Liver (tissue), 9 donors: Measurements from ENCODE around the gene GNPTG. TPM values are rescaled to one million over a fixed set of nuclear protein-coding genes. Genes with fewer than 3 reads are reported as not detected.

Experiments used
- DNase-seq: peaks from one replicate; pipeline ENCODE4 v3.0.0-alpha.2; 2017; ENCODE audit warnings: low spot score
- H3K27ac ChIP-seq, 2 donors: one replicate each; pipeline ENCODE4 v1.7.0; 2013; ENCODE audit warnings: inconsistent platforms in 2 of 2, low read length in 2 of 2, control low read depth in 1 of 2, low read depth in 1 of 2, mild to moderate bottlenecking in 1 of 2
- H3K27me3 ChIP-seq, 4 donors: one replicate each; pipeline versions ENCODE4 v1.6.1 to v1.7.0; 2013; ENCODE audit warnings: low read length in 3 of 4, inconsistent platforms in 1 of 4, mild to moderate bottlenecking in 1 of 4, moderate library complexity in 1 of 4; ENCODE audit not compliant: control insufficient read depth in 4 of 4, insufficient read depth in 4 of 4
- H3K36me3 ChIP-seq, 4 donors: one replicate each; pipeline versions ENCODE4 v1.6.1 to v1.7.0; 2013; ENCODE audit warnings: low read length in 3 of 4, mild to moderate bottlenecking in 3 of 4, low read depth in 1 of 4, moderate library complexity in 1 of 4; ENCODE audit not compliant: control insufficient read depth in 4 of 4, insufficient read depth in 3 of 4
- H3K4me1 ChIP-seq, 4 donors: one replicate each; pipeline versions ENCODE4 v1.6.1 to v1.7.0; 2013; ENCODE audit warnings: low read length in 3 of 4, mild to moderate bottlenecking in 3 of 4, moderate library complexity in 1 of 4; ENCODE audit not compliant: control insufficient read depth in 4 of 4, insufficient read depth in 4 of 4
- H3K4me3 ChIP-seq, 3 donors: one replicate each; pipeline versions ENCODE4 v1.6.1 to v1.7.0; 2013; ENCODE audit warnings: low read length in 3 of 3, control low read depth in 1 of 3, low read depth in 1 of 3, mild to moderate bottlenecking in 1 of 3
- H3K9ac ChIP-seq, 2 donors: one replicate each; pipeline ENCODE4 v1.7.0; 2013; ENCODE audit warnings: low read length in 2 of 2, mild to moderate bottlenecking in 2 of 2, moderate library complexity in 2 of 2, control low read depth in 1 of 2, low read depth in 1 of 2
- H3K9me3 ChIP-seq, 4 donors: one replicate each; pipeline versions ENCODE4 v1.6.1 to v1.7.0; 2013; ENCODE audit warnings: low read length in 3 of 4; ENCODE audit not compliant: control insufficient read depth in 4 of 4
- EGR1 ChIP-seq, 2 donors: IDR thresholded peaks; 2 replicates each; pipeline ENCODE4 v1.6.1; 2016 to 2018; ENCODE audit warnings: antibody characterized with exemption in 2 of 2, low read depth in 2 of 2
- FOXA1 ChIP-seq: IDR thresholded peaks from 2 replicates; pipeline ENCODE4 v1.6.1; 2016; ENCODE audit warnings: antibody characterized with exemption
- FOXA2 ChIP-seq: IDR thresholded peaks from 2 replicates; pipeline ENCODE4 v1.6.1; 2016; ENCODE audit warnings: antibody characterized with exemption
- GABPA ChIP-seq, 2 donors: IDR thresholded peaks in 1 of 2; conservative IDR thresholded peaks in 1 of 2; 2 replicates each; pipeline ENCODE4 v1.6.1; 2016; ENCODE audit warnings: antibody characterized with exemption in 2 of 2, mild to moderate bottlenecking in 1 of 2, moderate library complexity in 1 of 2
- HNF4A ChIP-seq, 2 donors: conservative IDR thresholded peaks; 2 replicates each; pipeline ENCODE4 v1.6.1; 2016; ENCODE audit warnings: antibody characterized with exemption in 2 of 2, mild to moderate bottlenecking in 2 of 2
- JUND ChIP-seq, 2 donors: IDR thresholded peaks; 2 replicates each; pipeline ENCODE4 v1.6.1; 2016; ENCODE audit warnings: antibody characterized with exemption in 2 of 2
- NR2F2 ChIP-seq: IDR thresholded peaks from 2 replicates; pipeline ENCODE4 v1.6.1; 2016; ENCODE audit warnings: antibody characterized with exemption
- RAD21 ChIP-seq, 2 donors: IDR thresholded peaks; 2 replicates each; pipeline ENCODE4 v1.6.1; 2016; ENCODE audit warnings: antibody characterized with exemption in 2 of 2, mild to moderate bottlenecking in 2 of 2
- RXRA ChIP-seq, 2 donors: IDR thresholded peaks; 2 replicates each; pipeline ENCODE4 v1.6.1; 2017 to 2018; ENCODE audit warnings: antibody characterized with exemption in 2 of 2, mild to moderate bottlenecking in 1 of 2
- SP1 ChIP-seq: IDR thresholded peaks from 2 replicates; pipeline ENCODE4 v1.6.1; 2018; ENCODE audit warnings: antibody characterized with exemption, mild to moderate bottlenecking
- TAF1 ChIP-seq: conservative IDR thresholded peaks from 2 replicates; pipeline ENCODE4 v1.6.1; 2016; ENCODE audit warnings: antibody characterized with exemption, mild to moderate bottlenecking
- YY1 ChIP-seq: IDR thresholded peaks from 2 replicates; pipeline ENCODE4 v1.6.1; 2016; ENCODE audit warnings: antibody characterized with exemption, mild to moderate bottlenecking
- WGBS: extraction: QIAGEN DNeasy Blood & Tissue Kit; methylation state at CpG from one replicate; pipeline ENCODE4 v1.1.7; 2013; 5-methylcytosine and 5-hydroxymethylcytosine counted together
- polyA plus RNA-seq, 2 donors: library from polyadenylated mRNA; stranded (reverse) in 1 of 2; unstranded in 1 of 2; fragments of 200-250 nt in 1 of 2; fragments of >200 nt in 1 of 2; fragmentation: Nextera tagmentation in 1 of 2; extraction: Ambion mirVana in 1 of 2; gene quantifications; one replicate each; pipeline versions ENCODE4 v1.2.1 to v1.2.3, GENCODE V29; 2013 to 2015
- total RNA-seq, 2 donors: library from RNA; depleted of rRNA; stranded (reverse); fragments of >200 nt; gene quantifications; one replicate each; pipeline ENCODE4 v1.2.3, GENCODE V29; 2014
- TF ChIP-seq, protein P1 (sequence below): IDR thresholded peaks from 2 replicates; pipeline ENCODE4 v1.6.1; 2016; ENCODE audit warnings: antibody characterized with exemption
- TF ChIP-seq, protein P2 (sequence below): IDR thresholded peaks from 2 replicates; pipeline ENCODE4 v1.6.1; 2016; ENCODE audit warnings: antibody characterized with exemption
- TF ChIP-seq, protein P3 (sequence below): IDR thresholded peaks from 2 replicates; pipeline ENCODE4 v1.6.1; 2016; ENCODE audit warnings: antibody characterized with exemption, mild to moderate bottlenecking
- TF ChIP-seq, protein P4 (sequence below): fragments of 150-350 bp; IDR thresholded peaks from 2 replicates; pipeline ENCODE4 v1.5.1; 2017; ENCODE audit warnings: improper control_type of control experiment, low read depth, low read length; ENCODE audit not compliant: missing input control
- TF ChIP-seq, protein P5 (sequence below): IDR thresholded peaks from 2 replicates; pipeline ENCODE4 v1.6.1; 2016; ENCODE audit warnings: antibody characterized with exemption
- donor health status: healthy.
- donor health status: healthy.
- donor health status: healthy.
- donor health status: healthy.
- donor health status: healthy.

Gene GNPTG
- total and polyA plus RNA-seq, 4 donors, result 24.4 to 79.6 (median 41.0) TPM

DNA sequence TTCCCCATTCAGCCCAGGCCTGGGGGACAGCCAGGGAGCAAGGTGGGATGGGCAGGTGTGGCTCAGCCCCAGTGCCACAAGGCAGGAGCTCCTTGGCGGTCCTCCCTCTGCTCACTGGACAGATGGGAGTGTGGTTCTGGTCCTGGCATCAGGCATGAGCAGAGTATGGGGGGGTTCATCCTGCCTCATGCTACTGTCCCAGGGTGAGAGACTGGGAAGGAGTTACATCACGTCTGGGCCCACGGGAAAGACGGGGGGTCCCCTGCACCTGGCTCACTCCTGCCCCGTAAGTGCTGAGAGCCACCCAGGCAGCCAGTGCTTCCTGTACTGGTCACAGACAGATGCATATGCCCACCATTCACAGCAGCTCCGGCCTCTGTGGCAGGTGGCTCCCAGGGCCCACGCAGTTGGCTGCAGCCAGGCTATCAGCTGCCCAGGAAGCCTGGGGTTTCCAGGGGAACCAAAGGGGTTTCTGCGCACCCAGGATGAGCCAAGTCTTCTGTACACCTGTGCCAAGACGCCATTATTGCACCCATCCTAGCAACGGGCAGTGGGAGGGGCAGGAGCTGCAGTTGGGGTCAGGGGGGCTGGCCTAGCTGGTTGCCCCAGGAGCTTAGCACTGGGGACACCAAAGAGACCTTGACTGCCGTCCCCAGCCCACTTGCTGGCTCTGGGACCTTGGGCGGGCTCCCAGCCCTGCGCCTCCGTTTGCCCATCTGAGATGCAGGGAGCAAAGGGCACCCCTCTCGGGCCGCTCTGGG, 16.3 kb upstream of the GNPTG start:
- peaks cover 0 to 2% (median 0%) of the 10 kb centered on the region in 4 donors for H3K9me3 ChIP-seq
- no peak for DNase-seq
- no peak overlapping the region for H3K4me3 ChIP-seq
- no peak overlapping the region for H3K27ac ChIP-seq
- WGBS, result 46% methylated on average over 16 of the region's 16 CpGs
- H3K4me1 ChIP-seq, result peaks cover 6 to 15% (median 12%) of the 10 kb centered on the region in 4 donors
- H3K27me3 ChIP-seq, result peaks cover 0 to 2% (median 0%) of the 10 kb centered on the region in 4 donors
- TF ChIP-seq HNF4A (conservative IDR thresholded peaks at IDR 0.05), result no peak
- TF ChIP-seq GABPA (IDR thresholded peaks at IDR 0.05 in 1 of 2, conservative IDR thresholded peaks at IDR 0.05 in 1 of 2), result no peak
- TF ChIP-seq, protein P1, sequence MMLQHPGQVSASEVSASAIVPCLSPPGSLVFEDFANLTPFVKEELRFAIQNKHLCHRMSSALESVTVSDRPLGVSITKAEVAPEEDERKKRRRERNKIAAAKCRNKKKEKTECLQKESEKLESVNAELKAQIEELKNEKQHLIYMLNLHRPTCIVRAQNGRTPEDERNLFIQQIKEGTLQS, result no peak
- no peaks in the 10 kb centered on the region for H3K36me3 ChIP-seq
- H3K9ac ChIP-seq, result no peak overlapping the region

DNA sequence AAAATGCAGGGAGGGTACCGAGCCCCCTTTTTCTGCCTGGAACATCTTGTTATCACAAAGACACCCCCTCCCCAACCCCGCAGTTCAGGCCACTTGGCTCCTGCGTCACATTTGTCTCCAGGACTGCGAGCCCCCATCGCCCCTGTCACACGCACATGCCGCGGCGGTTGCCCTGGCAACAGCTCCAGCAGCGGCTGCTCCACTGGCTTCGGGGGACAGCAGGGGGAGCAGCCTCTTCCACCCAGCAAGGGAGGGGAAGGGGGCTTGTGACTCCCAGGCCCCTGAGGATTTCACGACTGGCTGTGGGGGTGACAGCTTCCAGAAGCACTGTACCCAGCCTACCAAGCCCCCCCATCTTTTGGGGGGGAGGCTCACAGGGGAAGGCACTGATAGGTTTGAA, 15.7 kb upstream of the GNPTG start:
- peaks cover 0 to 2% (median 0%) of the 10 kb centered on the region in 4 donors for H3K27me3 ChIP-seq
- no peak overlapping the region for H3K9ac ChIP-seq
- no peak overlapping the region for H3K4me3 ChIP-seq
- DNase-seq, result no peak
- no peak for TF ChIP-seq RAD21 (IDR thresholded peaks at IDR 0.05)
- no peak for TF ChIP-seq YY1
- TF ChIP-seq, protein P2, sequence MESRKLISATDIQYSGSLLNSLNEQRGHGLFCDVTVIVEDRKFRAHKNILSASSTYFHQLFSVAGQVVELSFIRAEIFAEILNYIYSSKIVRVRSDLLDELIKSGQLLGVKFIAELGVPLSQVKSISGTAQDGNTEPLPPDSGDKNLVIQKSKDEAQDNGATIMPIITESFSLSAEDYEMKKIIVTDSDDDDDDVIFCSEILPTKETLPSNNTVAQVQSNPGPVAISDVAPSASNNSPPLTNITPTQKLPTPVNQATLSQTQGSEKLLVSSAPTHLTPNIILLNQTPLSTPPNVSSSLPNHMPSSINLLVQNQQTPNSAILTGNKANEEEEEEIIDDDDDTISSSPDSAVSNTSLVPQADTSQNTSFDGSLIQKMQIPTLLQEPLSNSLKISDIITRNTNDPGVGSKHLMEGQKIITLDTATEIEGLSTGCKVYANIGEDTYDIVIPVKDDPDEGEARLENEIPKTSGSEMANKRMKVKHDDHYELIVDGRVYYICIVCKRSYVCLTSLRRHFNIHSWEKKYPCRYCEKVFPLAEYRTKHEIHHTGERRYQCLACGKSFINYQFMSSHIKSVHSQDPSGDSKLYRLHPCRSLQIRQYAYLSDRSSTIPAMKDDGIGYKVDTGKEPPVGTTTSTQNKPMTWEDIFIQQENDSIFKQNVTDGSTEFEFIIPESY, result no peak
- no peak for TF ChIP-seq EGR1 (IDR thresholded peaks at IDR 0.05; ENCODE audit: low read depth in 2 of 2)
- no peak for TF ChIP-seq JUND (IDR thresholded peaks at IDR 0.05)
- TF ChIP-seq HNF4A (conservative IDR thresholded peaks at IDR 0.05), result no peak
- TF ChIP-seq, protein P3, sequence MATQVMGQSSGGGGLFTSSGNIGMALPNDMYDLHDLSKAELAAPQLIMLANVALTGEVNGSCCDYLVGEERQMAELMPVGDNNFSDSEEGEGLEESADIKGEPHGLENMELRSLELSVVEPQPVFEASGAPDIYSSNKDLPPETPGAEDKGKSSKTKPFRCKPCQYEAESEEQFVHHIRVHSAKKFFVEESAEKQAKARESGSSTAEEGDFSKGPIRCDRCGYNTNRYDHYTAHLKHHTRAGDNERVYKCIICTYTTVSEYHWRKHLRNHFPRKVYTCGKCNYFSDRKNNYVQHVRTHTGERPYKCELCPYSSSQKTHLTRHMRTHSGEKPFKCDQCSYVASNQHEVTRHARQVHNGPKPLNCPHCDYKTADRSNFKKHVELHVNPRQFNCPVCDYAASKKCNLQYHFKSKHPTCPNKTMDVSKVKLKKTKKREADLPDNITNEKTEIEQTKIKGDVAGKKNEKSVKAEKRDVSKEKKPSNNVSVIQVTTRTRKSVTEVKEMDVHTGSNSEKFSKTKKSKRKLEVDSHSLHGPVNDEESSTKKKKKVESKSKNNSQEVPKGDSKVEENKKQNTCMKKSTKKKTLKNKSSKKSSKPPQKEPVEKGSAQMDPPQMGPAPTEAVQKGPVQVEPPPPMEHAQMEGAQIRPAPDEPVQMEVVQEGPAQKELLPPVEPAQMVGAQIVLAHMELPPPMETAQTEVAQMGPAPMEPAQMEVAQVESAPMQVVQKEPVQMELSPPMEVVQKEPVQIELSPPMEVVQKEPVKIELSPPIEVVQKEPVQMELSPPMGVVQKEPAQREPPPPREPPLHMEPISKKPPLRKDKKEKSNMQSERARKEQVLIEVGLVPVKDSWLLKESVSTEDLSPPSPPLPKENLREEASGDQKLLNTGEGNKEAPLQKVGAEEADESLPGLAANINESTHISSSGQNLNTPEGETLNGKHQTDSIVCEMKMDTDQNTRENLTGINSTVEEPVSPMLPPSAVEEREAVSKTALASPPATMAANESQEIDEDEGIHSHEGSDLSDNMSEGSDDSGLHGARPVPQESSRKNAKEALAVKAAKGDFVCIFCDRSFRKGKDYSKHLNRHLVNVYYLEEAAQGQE, result no peak
- TF ChIP-seq, protein P4, sequence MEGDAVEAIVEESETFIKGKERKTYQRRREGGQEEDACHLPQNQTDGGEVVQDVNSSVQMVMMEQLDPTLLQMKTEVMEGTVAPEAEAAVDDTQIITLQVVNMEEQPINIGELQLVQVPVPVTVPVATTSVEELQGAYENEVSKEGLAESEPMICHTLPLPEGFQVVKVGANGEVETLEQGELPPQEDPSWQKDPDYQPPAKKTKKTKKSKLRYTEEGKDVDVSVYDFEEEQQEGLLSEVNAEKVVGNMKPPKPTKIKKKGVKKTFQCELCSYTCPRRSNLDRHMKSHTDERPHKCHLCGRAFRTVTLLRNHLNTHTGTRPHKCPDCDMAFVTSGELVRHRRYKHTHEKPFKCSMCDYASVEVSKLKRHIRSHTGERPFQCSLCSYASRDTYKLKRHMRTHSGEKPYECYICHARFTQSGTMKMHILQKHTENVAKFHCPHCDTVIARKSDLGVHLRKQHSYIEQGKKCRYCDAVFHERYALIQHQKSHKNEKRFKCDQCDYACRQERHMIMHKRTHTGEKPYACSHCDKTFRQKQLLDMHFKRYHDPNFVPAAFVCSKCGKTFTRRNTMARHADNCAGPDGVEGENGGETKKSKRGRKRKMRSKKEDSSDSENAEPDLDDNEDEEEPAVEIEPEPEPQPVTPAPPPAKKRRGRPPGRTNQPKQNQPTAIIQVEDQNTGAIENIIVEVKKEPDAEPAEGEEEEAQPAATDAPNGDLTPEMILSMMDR, result no peak
- TF ChIP-seq NR2F2, result no peak
- TF ChIP-seq TAF1, result no peak
- no peak for TF ChIP-seq FOXA2
- no peak for TF ChIP-seq FOXA1
- TF ChIP-seq SP1, result no peak
- no peak for TF ChIP-seq RXRA (IDR thresholded peaks at IDR 0.05)
- TF ChIP-seq, protein P5, sequence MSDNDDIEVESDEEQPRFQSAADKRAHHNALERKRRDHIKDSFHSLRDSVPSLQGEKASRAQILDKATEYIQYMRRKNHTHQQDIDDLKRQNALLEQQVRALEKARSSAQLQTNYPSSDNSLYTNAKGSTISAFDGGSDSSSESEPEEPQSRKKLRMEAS, result no peak
- no peak for TF ChIP-seq GABPA (IDR thresholded peaks at IDR 0.05 in 1 of 2, conservative IDR thresholded peaks at IDR 0.05 in 1 of 2)
- H3K9me3 ChIP-seq, result no peaks in the 10 kb centered on the region
- 18% methylated on average over 12 of the region's 12 CpGs for WGBS
- H3K27ac ChIP-seq, result no peak overlapping the region
- H3K4me1 ChIP-seq, result peaks cover 6 to 15% (median 12%) of the 10 kb centered on the region in 4 donors
- H3K36me3 ChIP-seq, result no peaks in the 10 kb centered on the region
